D721Med (cell line): ENCODE data around the gene RRBP1.
A peak's percentile ranks its signal among the peaks of the same experiment; 100 is the strongest.

Experiments
- DNase-seq: peaks from one replicate; pipeline ENCODE4 v3.0.0; 2011; ENCODE audit warnings: low spot score; ENCODE audit not compliant: insufficient read length
- FAIRE-seq: peaks from 2 replicates; lab custom pipeline; 2011; peaks lifted over from hg19 to GRCh38; lab: Jason Lieb, UNC
- TF ChIP-seq, protein P1 (sequence below): IDR thresholded peaks from 2 replicates; pipeline ENCODE4 v1.5.1; 2012; ENCODE audit warnings: mild to moderate bottlenecking, control low read depth; ENCODE audit not compliant: insufficient read depth; ENCODE audit errors: missing control alignments

The RRBP1 gene

DNA sequence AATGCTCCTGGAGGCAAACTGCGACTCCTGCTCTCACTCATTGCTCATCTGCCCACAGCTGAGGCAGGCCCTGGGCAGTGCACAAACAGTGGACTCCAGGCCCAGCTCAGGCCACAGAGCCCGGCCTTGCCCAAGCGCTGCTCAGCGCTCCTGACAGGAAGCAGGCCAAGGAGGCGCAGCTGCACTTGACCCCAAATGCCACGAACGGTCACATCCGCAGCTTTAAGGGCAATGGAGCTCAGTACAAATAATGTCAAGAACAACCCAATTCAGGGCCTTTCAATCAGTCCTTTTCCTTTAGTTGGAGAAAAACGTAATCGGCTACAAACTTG is 33.8 kb downstream of the RRBP1 start:
- DNase-seq (no peak), FAIRE-seq (no peak)
- TF ChIP-seq, protein P1, sequence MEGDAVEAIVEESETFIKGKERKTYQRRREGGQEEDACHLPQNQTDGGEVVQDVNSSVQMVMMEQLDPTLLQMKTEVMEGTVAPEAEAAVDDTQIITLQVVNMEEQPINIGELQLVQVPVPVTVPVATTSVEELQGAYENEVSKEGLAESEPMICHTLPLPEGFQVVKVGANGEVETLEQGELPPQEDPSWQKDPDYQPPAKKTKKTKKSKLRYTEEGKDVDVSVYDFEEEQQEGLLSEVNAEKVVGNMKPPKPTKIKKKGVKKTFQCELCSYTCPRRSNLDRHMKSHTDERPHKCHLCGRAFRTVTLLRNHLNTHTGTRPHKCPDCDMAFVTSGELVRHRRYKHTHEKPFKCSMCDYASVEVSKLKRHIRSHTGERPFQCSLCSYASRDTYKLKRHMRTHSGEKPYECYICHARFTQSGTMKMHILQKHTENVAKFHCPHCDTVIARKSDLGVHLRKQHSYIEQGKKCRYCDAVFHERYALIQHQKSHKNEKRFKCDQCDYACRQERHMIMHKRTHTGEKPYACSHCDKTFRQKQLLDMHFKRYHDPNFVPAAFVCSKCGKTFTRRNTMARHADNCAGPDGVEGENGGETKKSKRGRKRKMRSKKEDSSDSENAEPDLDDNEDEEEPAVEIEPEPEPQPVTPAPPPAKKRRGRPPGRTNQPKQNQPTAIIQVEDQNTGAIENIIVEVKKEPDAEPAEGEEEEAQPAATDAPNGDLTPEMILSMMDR, result no peak

DNA sequence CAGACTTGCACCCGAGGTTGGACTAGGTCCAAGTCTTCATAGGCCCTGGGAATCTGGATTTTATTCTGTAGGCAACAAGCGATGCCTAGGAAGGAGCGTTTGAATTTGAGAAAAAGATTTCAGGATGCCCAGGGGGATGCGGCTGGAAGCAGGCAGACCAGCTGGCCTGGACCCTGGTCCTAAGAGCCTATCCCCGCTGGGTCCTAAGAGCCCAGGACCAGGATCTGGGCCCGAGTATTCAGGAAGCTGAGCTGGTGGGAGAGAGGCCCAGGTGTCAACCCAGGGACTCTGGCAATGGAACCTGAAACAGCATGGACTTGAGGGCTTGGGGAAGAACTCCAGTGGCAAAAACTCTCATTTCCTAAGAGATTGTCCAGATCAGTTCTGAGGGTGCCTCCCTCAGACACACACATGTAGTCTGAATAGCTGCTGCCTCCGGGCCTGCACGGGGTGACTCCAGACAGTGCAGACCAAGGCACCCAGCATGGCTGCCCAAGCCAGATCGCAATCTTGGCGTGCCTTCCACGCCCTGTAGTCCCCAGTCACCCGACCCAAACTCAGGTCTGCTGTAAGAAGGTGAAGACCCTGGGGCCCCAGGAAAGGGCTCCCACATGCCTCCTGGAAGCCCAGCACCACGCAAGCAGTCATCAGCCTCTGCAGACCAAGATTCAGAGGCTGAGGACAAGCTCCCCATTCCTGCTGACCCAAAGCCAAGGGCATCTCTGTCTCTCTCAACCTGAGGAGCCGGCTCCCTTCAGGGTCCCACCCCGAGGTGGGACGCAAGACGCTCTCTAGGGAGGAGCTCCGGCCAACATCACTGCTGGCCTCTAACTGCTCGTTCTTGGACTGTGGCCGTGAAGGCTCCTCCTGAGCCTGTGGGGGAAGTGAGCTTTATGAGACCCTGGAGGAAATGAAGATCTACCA is 34.4 kb downstream of the RRBP1 start:
- TF ChIP-seq, protein P1, result no peak
- FAIRE-seq, result no peak
- no peak for DNase-seq

- no peak for FAIRE-seq
- DNase-seq, result peak; percentile 53
- TF ChIP-seq, protein P1, result no peak
These were observed 35.1 kb downstream of the RRBP1 start for GRCh38 chr20:17646961-17647301.

- no peak for DNase-seq
- TF ChIP-seq, protein P1, result no peak
- no peak for FAIRE-seq
These were observed 35.7 kb downstream of the RRBP1 start for GRCh38 chr20:17646209-17646960.

DNA sequence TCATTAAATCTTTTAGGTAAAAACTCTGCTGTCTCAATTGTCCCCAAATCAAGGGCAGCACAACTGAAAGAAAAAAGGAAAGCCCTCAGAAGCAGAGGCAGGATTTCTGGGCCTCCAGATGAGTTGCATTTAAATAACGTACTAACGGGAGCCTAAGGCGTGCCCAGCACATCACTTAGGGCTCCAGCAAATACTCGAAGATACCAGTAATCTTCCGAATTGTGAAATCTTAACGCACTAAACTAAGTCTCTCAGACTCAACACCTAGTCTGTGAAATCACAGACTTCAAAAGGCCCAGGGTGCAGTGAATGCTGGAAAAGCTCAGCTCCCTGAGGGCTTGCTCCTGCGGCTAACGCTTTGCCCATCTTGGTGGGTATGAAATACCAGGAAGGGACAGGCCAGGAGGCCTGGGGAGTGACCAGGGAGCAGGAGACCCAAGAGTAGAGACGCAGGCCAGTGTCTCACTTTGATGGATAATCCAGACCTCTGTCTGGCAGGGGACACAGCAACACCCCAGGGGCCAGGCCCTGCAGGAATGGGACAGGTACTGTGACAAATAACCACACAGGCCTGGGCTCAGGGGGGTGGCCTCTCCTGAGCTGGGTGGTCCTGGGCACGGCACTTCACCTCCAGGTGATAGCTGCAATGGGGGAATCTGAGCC is 36.4 kb downstream of the RRBP1 start:
- no peak for DNase-seq
- TF ChIP-seq, protein P1, result no peak
- no peak for FAIRE-seq

DNA sequence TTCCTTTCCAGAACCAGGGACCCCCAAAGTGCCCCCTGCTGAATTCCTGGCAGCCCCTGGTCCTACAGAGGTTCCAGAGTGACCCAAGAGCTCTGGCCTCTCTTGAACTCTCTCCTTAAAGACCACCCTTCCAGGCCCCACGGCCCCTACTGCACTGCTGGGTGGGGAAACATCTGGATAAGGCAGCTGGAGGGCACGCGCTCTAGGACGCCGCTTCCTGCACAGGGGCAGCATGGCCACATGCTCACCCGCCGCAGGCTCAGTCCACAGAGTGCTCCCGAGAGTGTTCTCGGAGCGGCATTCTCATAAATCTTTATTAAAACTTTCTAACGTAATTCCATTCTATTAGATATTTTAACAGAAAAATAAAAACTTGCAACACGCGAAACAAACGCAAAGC is 37.0 kb downstream of the RRBP1 start:
- FAIRE-seq (no peak), DNase-seq (no peak)
- TF ChIP-seq, protein P1, result no peak

DNA sequence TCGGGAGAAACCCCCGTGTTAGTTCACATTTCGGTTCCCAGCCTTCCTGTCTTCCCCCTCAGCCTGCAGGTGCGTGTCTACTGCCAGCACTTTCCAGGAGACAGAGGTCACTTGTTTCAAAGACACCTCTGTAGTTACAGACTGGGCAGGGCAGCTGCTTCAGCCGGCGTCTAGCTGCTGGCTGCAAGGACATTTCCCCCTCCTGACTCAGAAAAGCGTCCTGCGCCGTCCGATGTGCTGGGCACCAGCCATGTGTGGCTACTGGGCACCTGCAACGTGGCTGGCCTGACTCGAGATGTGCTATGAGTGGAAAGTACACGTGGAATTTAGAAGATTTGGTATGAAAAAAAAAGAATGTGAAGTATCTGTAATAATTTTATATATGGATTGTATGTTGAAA is 37.6 kb downstream of the RRBP1 start:
- DNase-seq, result no peak
- FAIRE-seq, result no peak
- TF ChIP-seq, protein P1, result no peak
